ENCODE measurements around the gene ATP1B3. TPM values are rescaled to one million over a fixed set of nuclear protein-coding genes. Genes with fewer than 3 reads are reported as not detected.

ATP1B3 gene
- total RNA-seq, 2 donors from 2014 or later: 231 to 374 TPM

DNA sequence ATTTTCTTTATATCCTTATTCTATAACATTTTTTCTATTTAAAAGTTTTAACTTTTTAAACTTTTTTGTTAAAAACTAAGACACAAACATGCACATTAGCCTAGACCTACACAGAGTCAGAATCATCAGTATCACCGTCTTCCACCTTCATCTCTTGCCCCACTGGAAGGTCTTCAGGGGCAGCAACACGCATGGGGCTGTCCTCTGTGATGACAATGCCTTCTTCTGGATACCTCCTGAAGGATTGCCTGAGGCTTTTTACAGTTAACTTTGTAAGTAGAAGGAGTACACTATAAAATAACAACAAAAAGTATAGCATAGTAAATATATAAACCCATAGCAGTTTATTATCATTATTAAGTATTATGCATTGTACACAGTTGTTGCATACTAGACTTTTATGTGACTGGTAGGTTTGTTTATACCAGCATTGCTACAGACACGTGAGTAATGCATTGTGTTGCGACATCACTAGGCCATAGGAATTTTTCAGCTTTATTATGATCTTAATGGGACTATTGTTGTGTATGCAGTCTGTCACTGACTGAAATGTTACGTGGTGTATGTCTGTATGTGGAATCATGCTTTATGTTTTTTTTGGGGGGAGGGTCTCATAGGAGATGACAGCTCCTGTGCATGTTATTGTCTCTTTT, 18.2 kb downstream of the ATP1B3 start:
- Histone ChIP-seq H3K27me3 (no peaks in the 10 kb centered on the region), H3K9me3 (no peaks in the 10 kb centered on the region), H3K4me1 (no peaks in the 10 kb centered on the region), H3K36me3 (no peaks in the 10 kb centered on the region), H3K4me3 (no peak overlapping the region), H3K27ac (no peak overlapping the region), H3K9ac (ENCODE audit: low read depth in 2 of 2, low read length in 2 of 2) (no peak overlapping the region)
- intact Hi-C loops (cut with DNase I): no loop called here
- TF ChIP-seq CTCF (IDR thresholded peaks at IDR 0.05): no peak
- DNase-seq: no peak

DNA sequence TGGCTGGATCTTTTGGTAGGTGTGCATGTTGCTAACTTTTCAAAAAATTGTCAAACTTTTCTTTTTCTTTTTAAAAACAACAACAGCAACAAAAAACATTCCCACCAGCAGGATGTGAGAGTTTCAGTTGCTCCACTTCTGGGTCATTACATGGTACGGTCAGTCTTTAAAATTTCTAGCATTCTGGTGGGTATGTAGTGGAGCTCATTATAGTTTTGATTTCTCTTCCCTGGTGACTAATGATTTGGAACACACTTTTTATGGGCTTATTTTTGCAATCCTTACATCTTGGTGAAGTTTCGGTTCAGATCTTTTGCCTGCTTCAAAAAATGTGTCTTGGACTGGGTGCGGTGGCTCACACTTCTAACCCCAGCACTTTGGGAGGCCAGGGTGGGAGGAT, 19.3 kb downstream of the ATP1B3 start:
- no peak for DNase-seq
- H3K27me3 ChIP-seq: no peaks in the 10 kb centered on the region
- intact Hi-C loops (cut with DNase I): no loop called here
- H3K36me3 ChIP-seq: no peaks in the 10 kb centered on the region
- no peak overlapping the region for H3K4me3 ChIP-seq
- no peaks in the 10 kb centered on the region for H3K4me1 ChIP-seq
- no peak for TF ChIP-seq CTCF (IDR thresholded peaks at IDR 0.05)
- no peak overlapping the region for H3K27ac ChIP-seq
- no peak overlapping the region for H3K9ac ChIP-seq (ENCODE audit: low read depth in 2 of 2, low read length in 2 of 2)
- no peaks in the 10 kb centered on the region for H3K9me3 ChIP-seq

GRCh38 chr3:141898908-141899307, 22.5 kb downstream of the ATP1B3 start:
- TF ChIP-seq CTCF (IDR thresholded peaks at IDR 0.05): no peak
- DNase-seq: no peak
- Histone ChIP-seq H3K27ac (no peak overlapping the region), H3K4me3 (no peak overlapping the region), H3K36me3 (no peaks in the 10 kb centered on the region), H3K9ac (ENCODE audit: low read depth in 2 of 2, low read length in 2 of 2) (no peak overlapping the region), H3K9me3 (no peaks in the 10 kb centered on the region), H3K27me3 (no peaks in the 10 kb centered on the region), H3K4me1 (no peaks in the 10 kb centered on the region)
- intact Hi-C loops (cut with DNase I): no loop called here

DNA sequence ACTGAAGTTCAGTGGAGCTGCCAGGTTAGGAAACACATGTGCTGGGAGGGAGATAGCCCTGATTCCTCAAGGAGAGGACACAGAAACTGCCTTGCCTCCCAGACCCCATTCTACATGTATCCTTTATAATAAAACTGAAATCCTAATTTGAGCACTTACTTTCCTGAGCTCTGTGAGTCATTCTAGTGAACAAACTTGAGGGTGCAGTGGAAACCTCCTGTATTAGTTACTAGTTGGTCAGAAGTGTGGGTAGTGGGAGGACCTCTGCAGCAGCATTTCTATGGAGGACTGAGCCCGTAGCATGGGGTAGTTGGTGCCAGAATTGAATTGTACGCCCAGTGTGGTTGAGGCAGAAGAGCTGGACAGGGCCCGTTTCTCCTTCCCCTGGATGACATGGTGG, 23.9 kb downstream of the ATP1B3 start:
- H3K27ac ChIP-seq: no peak overlapping the region

GRCh38 chr3:141901914-141902313, 25.5 kb downstream of the ATP1B3 start:
- Histone ChIP-seq H3K9me3 (no peaks in the 10 kb centered on the region), H3K4me3 (no peak overlapping the region), H3K36me3 (peaks cover 4% of the 10 kb centered on the region), H3K27me3 (no peaks in the 10 kb centered on the region), H3K9ac (ENCODE audit: low read depth in 2 of 2, low read length in 2 of 2) (no peak overlapping the region), H3K27ac (no peak overlapping the region), H3K4me1 (no peaks in the 10 kb centered on the region)
- no peak for TF ChIP-seq CTCF (IDR thresholded peaks at IDR 0.05)
- DNase-seq: no peak
- intact Hi-C loops (cut with DNase I): loop anchor here (10.0 kb wide), 1 partner anchor 327 kb away; no protein-coding TSS in a partner anchor

More for the DNA sequence above, 23.9 kb downstream of the ATP1B3 start:
- TF ChIP-seq CTCF (IDR thresholded peaks at IDR 0.05): no peak
- Histone ChIP-seq H3K36me3 (no peaks in the 10 kb centered on the region), H3K9me3 (no peaks in the 10 kb centered on the region), H3K9ac (ENCODE audit: low read depth in 2 of 2, low read length in 2 of 2) (no peak overlapping the region), H3K4me1 (no peaks in the 10 kb centered on the region), H3K4me3 (no peak overlapping the region), H3K27me3 (no peaks in the 10 kb centered on the region)
- intact Hi-C loops (cut with DNase I): loop anchor here (10.0 kb wide), 1 partner anchor 326 kb away; no protein-coding TSS in a partner anchor
- DNase-seq: no peak

Measured in colonic mucosa (tissue), 4 donors.